Prostate gland (tissue), 2 donors: ENCODE results near the gene CCDC30. TPM values are rescaled to one million over a fixed set of nuclear protein-coding genes. Genes with fewer than 3 reads are reported as not detected.

ENCODE experiments used
- DNase-seq: peaks from one replicate; pipeline ENCODE4 v3.0.0-alpha.2; 2019; ENCODE audit warnings: low spot score
- H3K27ac ChIP-seq, 2 donors: fragments of 200-600 bp; sonication (generic); 2 replicates each; pipeline ENCODE4 v1.5.1; 2017 to 2019
- H3K27me3 ChIP-seq: fragments of 200-600 bp; sonication (generic); replicated peaks from 2 replicates; pipeline ENCODE4 v1.5.1; 2019; ENCODE audit not compliant: insufficient read depth
- H3K36me3 ChIP-seq, 2 donors: fragments of 200-600 bp; sonication (generic); 1 replicate in 1 of 2; 2 replicates in 1 of 2; pipeline versions ENCODE4 v1.5.1 to v1.8.1; 2017 to 2019
- H3K4me1 ChIP-seq: fragments of 200-600 bp; sonication (generic); replicated peaks from 2 replicates; pipeline ENCODE4 v1.5.1; 2019
- H3K4me3 ChIP-seq, 2 donors: fragments of 200-600 bp; sonication (generic); 2 replicates each; pipeline ENCODE4 v1.5.1; 2017 to 2019
- H3K9me3 ChIP-seq: fragments of 200-600 bp; sonication (generic); 2 replicates; pipeline ENCODE4 v1.5.1; 2017
- CTCF ChIP-seq, 4 experiments: fragments of 200-600 bp in 2 of 4; fragments of 450-650 bp in 2 of 4; sonication (generic) in 2 of 4; IDR thresholded peaks; 1 replicate in 3 of 4; 2 replicates in 1 of 4; pipeline ENCODE4 v1.5.1; 2016 to 2019; ENCODE audit warnings: antibody characterized with exemption in 4 of 4, mild to moderate bottlenecking in 2 of 4, moderate library complexity in 2 of 4
- POLR2A ChIP-seq: fragments of 450-650 bp; IDR thresholded peaks from one replicate; pipeline ENCODE4 v1.6.1; 2016; ENCODE audit warnings: antibody characterized with exemption, mild to moderate bottlenecking
- POLR2AphosphoS5 ChIP-seq: sonication (generic); formaldehyde crosslinking; IDR thresholded peaks from one replicate; pipeline ENCODE4 v1.6.1; 2017; ENCODE audit warnings: antibody characterized with exemption
- WGBS: methylation state at CpG from one replicate; pipeline ENCODE4 v1.1.5; 2018; 5-methylcytosine and 5-hydroxymethylcytosine counted together
- intact Hi-C: fragments of 100-400 bp; cut with DNase I; formaldehyde crosslinking; loops from one replicate; pipeline ENCODE4 v1.14.2; 2022
- total RNA-seq, 2 donors: library from RNA; depleted of rRNA; stranded (reverse); fragments of >200 nt; gene quantifications; one replicate each; pipeline ENCODE4 v1.1.0, GENCODE V29; 2016

The CCDC30 gene
- total RNA-seq, 2 donors from 2014 or later = 1.8 to 6.2 TPM

GRCh38 chr1:42419126-42419821 is 43.8 kb upstream of the CCDC30 start:
- Histone ChIP-seq H3K9me3 (no peaks in the 10 kb centered on the region), H3K36me3 (no peaks in the 10 kb centered on the region), H3K4me1 (no peaks in the 10 kb centered on the region), H3K27ac (no peak overlapping the region), H3K4me3 (no peak overlapping the region), H3K27me3 (no peaks in the 10 kb centered on the region)
- WGBS = 50% methylated on average over 5 of the region's 5 CpGs
- TF ChIP-seq POLR2A = no peak
- TF ChIP-seq POLR2AphosphoS5 = no peak
- no peak for TF ChIP-seq CTCF (IDR thresholded peaks at IDR 0.05)
- intact Hi-C loops = no loop called here
- DNase-seq = no peak

GRCh38 chr1:42420121-42420520 is 43.0 kb upstream of the CCDC30 start:
- no peak for DNase-seq
- no peaks in the 10 kb centered on the region for H3K36me3 ChIP-seq
- no peak overlapping the region for H3K4me3 ChIP-seq
- no peaks in the 10 kb centered on the region for H3K4me1 ChIP-seq
- no peaks in the 10 kb centered on the region for H3K27me3 ChIP-seq
- intact Hi-C loops = no loop called here
- H3K27ac ChIP-seq = no peak overlapping the region
- TF ChIP-seq CTCF (IDR thresholded peaks at IDR 0.05) = no peak
- no peak for TF ChIP-seq POLR2A
- no peak for TF ChIP-seq POLR2AphosphoS5
- WGBS = 64% methylated on average over 7 of the region's 7 CpGs
- no peaks in the 10 kb centered on the region for H3K9me3 ChIP-seq

- Histone ChIP-seq H3K4me3 (no peak overlapping the region), H3K27me3 (no peaks in the 10 kb centered on the region), H3K27ac (no peak overlapping the region), H3K9me3 (no peaks in the 10 kb centered on the region), H3K4me1 (no peaks in the 10 kb centered on the region), H3K36me3 (no peaks in the 10 kb centered on the region)
- TF ChIP-seq POLR2AphosphoS5 (peak; percentile 65), CTCF (IDR thresholded peaks at IDR 0.05) (no peak)
- peak; percentile 59 for DNase-seq
- intact Hi-C loops = no loop called here
- 8% methylated on average over 10 of the region's 10 CpGs for WGBS
These were observed 42.0 kb upstream of the CCDC30 start for GRCh38 chr1:42420911-42421585.

- no peak overlapping the region for H3K27ac ChIP-seq
- H3K4me1 ChIP-seq = no peaks in the 10 kb centered on the region
- WGBS = 69% methylated on average over 9 of the region's 9 CpGs
- TF ChIP-seq POLR2A = no peak
- TF ChIP-seq CTCF (IDR thresholded peaks at IDR 0.05) = no peak
- TF ChIP-seq POLR2AphosphoS5 = no peak
- no peaks in the 10 kb centered on the region for H3K27me3 ChIP-seq
- DNase-seq = no peak
- no peaks in the 10 kb centered on the region for H3K36me3 ChIP-seq
- no peaks in the 10 kb centered on the region for H3K9me3 ChIP-seq
- intact Hi-C loops = no loop called here
- no peak overlapping the region for H3K4me3 ChIP-seq
These were observed 40.3 kb upstream of the CCDC30 start for GRCh38 chr1:42422737-42423136.

- intact Hi-C loops = no loop called here
- Histone ChIP-seq H3K27me3 (no peaks in the 10 kb centered on the region), H3K4me1 (no peaks in the 10 kb centered on the region), H3K4me3 (no peak overlapping the region), H3K36me3 (no peaks in the 10 kb centered on the region), H3K9me3 (no peaks in the 10 kb centered on the region), H3K27ac (no peak overlapping the region)
- DNase-seq = no peak
- TF ChIP-seq POLR2AphosphoS5 = no peak
- WGBS = 93% methylated on average over 3 of the region's 3 CpGs
These were observed 39.4 kb upstream of the CCDC30 start for GRCh38 chr1:42423681-42424080.
